IPS-18a (cell line): ENCODE data around the gene ACTG2.

Experiments used
- H3K27ac ChIP-seq: one replicate; pipeline ENCODE4 v1.5.1; 2013; ENCODE audit warnings: low read length
- H3K27me3 ChIP-seq: one replicate; pipeline ENCODE4 v1.6.1; 2013; ENCODE audit warnings: mild to moderate bottlenecking, low read length; ENCODE audit not compliant: control insufficient read depth, insufficient read depth
- H3K36me3 ChIP-seq: one replicate; pipeline ENCODE4 v1.6.1; 2013; ENCODE audit warnings: low read depth, low read length; ENCODE audit not compliant: control insufficient read depth
- H3K4me1 ChIP-seq: one replicate; pipeline ENCODE4 v1.6.1; 2013; ENCODE audit warnings: low read depth, low read length; ENCODE audit not compliant: control insufficient read depth
- H3K4me3 ChIP-seq: one replicate; pipeline ENCODE4 v1.5.1; 2013; ENCODE audit warnings: low read length
- H3K9ac ChIP-seq: one replicate; pipeline ENCODE4 v1.6.1; 2013; ENCODE audit warnings: mild to moderate bottlenecking, low read length, moderate library complexity
- H3K9me3 ChIP-seq: one replicate; pipeline ENCODE4 v1.6.1; 2013; ENCODE audit warnings: low read depth, low read length; ENCODE audit not compliant: control insufficient read depth

Gene ACTG2

DNA sequence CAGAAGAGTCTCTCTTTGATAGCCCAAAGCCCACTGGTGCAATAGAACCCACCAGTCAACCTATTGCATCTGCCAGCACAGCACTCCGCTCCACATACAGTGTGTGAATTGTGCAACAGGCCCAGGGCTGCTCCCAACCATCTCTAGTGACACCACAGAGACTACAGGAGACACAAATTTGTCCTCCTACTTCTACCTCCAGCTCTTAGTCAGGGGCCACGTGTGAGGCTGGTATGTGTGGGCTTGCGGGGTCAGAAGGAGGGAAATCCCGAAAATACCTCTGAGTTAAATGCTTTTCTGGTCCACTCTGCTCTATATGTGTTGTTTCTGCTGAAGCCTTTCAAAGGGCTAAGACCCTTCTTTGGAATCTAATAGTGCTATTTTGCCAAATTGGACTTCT is 51.9 kb downstream of the ACTG2 start:
- H3K9me3 ChIP-seq = no peaks in the 10 kb centered on the region
- no peaks in the 10 kb centered on the region for H3K4me1 ChIP-seq
- no peaks in the 10 kb centered on the region for H3K27me3 ChIP-seq
- peaks cover 47% of the 10 kb centered on the region for H3K36me3 ChIP-seq
- H3K4me3 ChIP-seq = no peak overlapping the region
- H3K27ac ChIP-seq = no peak overlapping the region
- H3K9ac ChIP-seq = no peak overlapping the region

- Histone ChIP-seq H3K36me3 (peaks cover 55% of the 10 kb centered on the region), H3K27me3 (no peaks in the 10 kb centered on the region), H3K9ac (no peak overlapping the region), H3K9me3 (no peaks in the 10 kb centered on the region), H3K4me1 (no peaks in the 10 kb centered on the region), H3K4me3 (no peak overlapping the region), H3K27ac (no peak overlapping the region)
Measured at GRCh38 chr2:73946215-73946614, 53.4 kb downstream of the ACTG2 start.

DNA sequence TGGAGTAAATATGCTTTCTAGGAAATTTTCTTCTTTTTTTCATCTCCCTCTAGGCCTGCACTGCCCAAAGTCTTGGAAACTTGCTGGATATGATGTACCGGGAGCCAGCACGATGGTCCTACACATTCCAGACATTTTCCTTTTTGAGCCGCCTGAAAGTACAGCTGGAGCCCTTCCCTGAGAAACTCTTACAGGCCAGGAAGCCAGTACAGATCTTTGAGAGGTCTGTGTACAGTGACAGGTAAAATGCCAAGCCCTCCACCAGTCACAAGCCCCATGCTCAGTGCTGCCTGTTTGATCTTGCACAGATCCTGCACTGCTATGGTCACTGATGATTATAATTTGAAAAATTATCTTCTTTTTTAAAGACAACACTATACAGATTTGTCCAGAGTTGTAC is 53.9 kb downstream of the ACTG2 start:
- peaks cover 57% of the 10 kb centered on the region for H3K36me3 ChIP-seq

GRCh38 chr2:73947412-73948018 is 54.7 kb downstream of the ACTG2 start:
- no peak overlapping the region for H3K27ac ChIP-seq
- no peaks in the 10 kb centered on the region for H3K9me3 ChIP-seq
- no peak overlapping the region for H3K9ac ChIP-seq
- H3K36me3 ChIP-seq = peaks cover 64% of the 10 kb centered on the region
- no peak overlapping the region for H3K4me3 ChIP-seq
- no peaks in the 10 kb centered on the region for H3K4me1 ChIP-seq
- no peaks in the 10 kb centered on the region for H3K27me3 ChIP-seq

More for the DNA sequence above, 53.9 kb downstream of the ACTG2 start:
- Histone ChIP-seq H3K4me3 (no peak overlapping the region), H3K9ac (no peak overlapping the region), H3K27me3 (no peaks in the 10 kb centered on the region), H3K9me3 (no peaks in the 10 kb centered on the region), H3K4me1 (no peaks in the 10 kb centered on the region), H3K27ac (no peak overlapping the region)

DNA sequence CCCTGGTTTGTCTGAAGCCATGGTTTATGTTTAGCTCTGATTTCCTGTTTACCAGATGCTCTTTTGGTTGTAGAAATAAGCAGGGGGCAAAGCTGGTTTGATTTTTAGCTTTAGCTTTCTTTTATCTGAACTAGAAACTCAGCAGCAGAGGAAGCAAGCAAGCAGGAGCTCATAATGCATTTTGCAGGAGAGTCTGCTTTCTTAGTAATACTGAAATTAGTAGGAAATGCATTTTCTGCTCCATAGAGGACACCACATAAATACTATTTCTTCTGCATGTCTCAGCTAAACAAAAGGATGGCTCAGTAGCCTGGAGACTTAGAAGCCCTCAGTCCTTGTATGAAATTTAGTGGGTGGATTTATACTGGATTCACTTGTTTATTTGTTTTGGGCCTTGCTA is 57.0 kb downstream of the ACTG2 start:
- Histone ChIP-seq H3K27ac (no peak overlapping the region), H3K9me3 (no peaks in the 10 kb centered on the region), H3K4me1 (no peaks in the 10 kb centered on the region), H3K4me3 (no peak overlapping the region), H3K9ac (no peak overlapping the region), H3K27me3 (no peaks in the 10 kb centered on the region), H3K36me3 (peaks cover 77% of the 10 kb centered on the region)

DNA sequence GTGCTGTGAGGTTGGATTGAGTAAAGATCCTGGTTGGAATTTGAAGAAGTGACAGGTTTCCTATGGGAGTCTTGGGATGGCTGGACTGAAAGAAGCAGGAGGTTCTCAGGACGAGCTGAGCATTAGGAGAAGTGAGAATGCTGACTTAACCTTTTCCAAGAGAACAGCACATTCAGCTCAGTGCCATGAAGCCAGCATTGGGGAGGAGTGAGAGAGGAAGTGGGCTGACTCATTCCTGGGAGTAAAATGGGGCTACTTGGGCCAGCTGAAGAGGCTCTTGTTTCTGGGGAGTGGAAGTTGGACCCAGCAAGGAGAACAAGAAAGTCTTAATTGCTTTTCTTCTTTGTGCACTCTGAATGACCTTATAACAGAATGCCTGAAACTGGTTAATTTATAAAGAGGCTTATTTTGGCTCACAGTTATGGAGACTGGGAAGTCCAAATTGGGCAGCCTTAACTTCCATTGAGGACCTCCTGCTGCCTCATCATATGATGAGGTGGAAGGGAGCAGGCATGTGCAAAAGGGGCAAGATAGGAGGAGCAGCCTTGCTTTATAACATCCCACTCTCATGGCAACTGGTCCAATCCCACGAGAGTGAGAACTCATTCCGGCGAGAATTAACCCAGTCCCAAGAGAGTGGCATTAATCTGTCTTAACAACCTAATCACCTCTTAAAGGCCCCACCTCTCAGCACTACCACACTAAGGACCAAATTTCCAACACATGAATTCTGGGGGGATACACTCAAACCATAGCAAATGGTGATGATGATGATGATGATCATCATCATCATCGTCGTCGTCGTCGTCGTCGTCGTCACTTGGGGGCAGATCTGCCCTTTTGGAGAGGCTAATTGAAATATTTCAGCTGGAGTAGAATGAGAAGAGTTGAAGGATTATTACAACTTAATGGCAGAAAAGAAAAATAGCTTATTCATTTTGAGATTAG is 60.0 kb downstream of the ACTG2 start:
- H3K36me3 ChIP-seq = peaks cover 77% of the 10 kb centered on the region
- no peak overlapping the region for H3K27ac ChIP-seq
- H3K4me1 ChIP-seq = no peaks in the 10 kb centered on the region

DNA sequence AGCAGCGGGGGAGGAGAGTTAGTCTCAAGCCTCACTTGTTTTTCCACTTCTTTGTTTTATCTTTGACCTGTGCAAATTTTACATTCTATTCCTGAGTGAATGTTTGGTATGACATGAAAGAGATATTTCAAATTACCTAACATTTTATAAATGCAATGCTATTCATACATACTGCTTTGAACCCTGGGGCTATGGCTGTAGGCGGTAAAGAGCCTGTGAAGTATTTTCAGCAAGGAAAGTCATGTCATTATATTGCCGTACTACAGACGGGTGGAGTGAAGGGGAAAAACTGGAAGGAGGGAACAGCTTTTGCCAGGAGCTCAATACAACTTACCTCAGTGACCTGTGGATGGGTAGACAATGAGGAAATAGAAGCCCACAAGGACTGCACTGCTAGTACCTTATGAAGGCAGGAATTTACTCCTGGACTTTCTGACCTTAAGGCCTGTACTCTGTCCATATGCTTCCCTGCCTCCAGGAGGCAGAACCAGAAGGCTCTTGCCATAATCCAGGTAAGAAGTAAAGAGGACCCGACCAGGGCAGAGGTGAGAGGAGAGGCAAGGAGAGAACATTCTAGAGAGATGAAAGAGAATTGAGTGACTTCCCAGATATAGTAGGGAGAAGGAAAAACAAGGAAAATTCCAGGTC is 63.5 kb downstream of the ACTG2 start:
- H3K36me3 ChIP-seq = peaks cover 61% of the 10 kb centered on the region
- no peaks in the 10 kb centered on the region for H3K9me3 ChIP-seq
- no peaks in the 10 kb centered on the region for H3K4me1 ChIP-seq
- H3K27ac ChIP-seq = no peak overlapping the region
- no peak overlapping the region for H3K4me3 ChIP-seq
- H3K9ac ChIP-seq = no peak overlapping the region
- no peaks in the 10 kb centered on the region for H3K27me3 ChIP-seq

More for the DNA sequence above, 60.0 kb downstream of the ACTG2 start:
- Histone ChIP-seq H3K9ac (no peak overlapping the region), H3K9me3 (no peaks in the 10 kb centered on the region), H3K4me3 (no peak overlapping the region), H3K27me3 (no peaks in the 10 kb centered on the region)

GRCh38 chr2:73961274-73961673 is 68.5 kb downstream of the ACTG2 start:
- peaks cover 30% of the 10 kb centered on the region for H3K36me3 ChIP-seq
- H3K27me3 ChIP-seq = no peaks in the 10 kb centered on the region
- no peaks in the 10 kb centered on the region for H3K9me3 ChIP-seq
- no peak overlapping the region for H3K9ac ChIP-seq
- no peak overlapping the region for H3K27ac ChIP-seq
- no peaks in the 10 kb centered on the region for H3K4me1 ChIP-seq
- H3K4me3 ChIP-seq = no peak overlapping the region

DNA sequence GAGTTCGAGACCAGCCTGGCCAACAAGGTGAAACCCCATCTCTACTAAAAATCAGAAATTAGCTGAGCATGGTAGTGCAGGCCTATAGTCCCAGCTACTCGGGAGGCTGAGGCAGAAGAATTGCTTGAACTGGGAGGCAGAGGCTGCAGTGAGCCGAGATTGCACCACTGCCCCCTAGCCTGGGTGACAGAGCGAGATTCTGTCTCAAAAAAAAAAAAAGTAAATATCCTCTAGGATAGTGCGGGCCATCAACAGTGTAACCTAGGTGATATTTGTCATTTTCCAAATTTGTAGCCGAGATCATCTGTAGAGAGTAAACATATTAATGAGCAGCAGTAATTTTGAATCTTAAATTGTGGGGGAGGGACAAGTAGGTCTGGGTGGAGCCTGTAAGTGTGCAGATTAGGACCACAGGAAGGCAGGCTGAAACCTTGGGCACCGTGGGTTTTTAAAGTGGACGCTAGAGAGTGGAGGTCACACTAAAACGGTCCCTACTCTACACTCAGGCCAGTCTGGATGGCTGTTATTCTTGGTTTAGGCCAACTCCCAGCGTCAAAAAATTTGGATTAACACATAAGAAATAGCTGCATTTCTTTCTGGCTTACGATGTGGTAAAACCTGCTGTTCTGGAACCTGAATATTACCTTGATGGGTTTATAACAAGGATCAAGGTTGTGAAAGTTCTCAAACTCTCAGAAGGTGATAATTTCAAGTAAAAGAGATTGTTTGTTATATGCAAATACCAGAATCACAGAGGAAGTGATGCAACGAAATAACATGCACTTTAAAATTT is 69.2 kb downstream of the ACTG2 start:
- Histone ChIP-seq H3K36me3 (peaks cover 23% of the 10 kb centered on the region), H3K9me3 (no peaks in the 10 kb centered on the region), H3K4me1 (no peaks in the 10 kb centered on the region), H3K27me3 (no peaks in the 10 kb centered on the region), H3K27ac (no peak overlapping the region), H3K4me3 (no peak overlapping the region), H3K9ac (no peak overlapping the region)

GRCh38 chr2:73962798-73963197 is 70.0 kb downstream of the ACTG2 start:
- H3K4me3 ChIP-seq = no peak overlapping the region
- H3K4me1 ChIP-seq = no peaks in the 10 kb centered on the region
- no peak overlapping the region for H3K27ac ChIP-seq
- peaks cover 17% of the 10 kb centered on the region for H3K36me3 ChIP-seq
- H3K27me3 ChIP-seq = no peaks in the 10 kb centered on the region
- no peaks in the 10 kb centered on the region for H3K9me3 ChIP-seq
- no peak overlapping the region for H3K9ac ChIP-seq
